Type B pancreatic cell (in vitro differentiated cells): ENCODE results near the gene TNF. TPM values are rescaled to one million over a fixed set of nuclear protein-coding genes. Genes with fewer than 3 reads are reported as not detected.
A peak's percentile ranks its signal among the peaks of the same experiment; 100 is the strongest.

Experiments used
- DNase-seq: peaks from one replicate; pipeline ENCODE4 v3.0.0; 2021; ENCODE audit warnings: mixed read lengths; ENCODE audit not compliant: unreplicated experiment; ENCODE audit errors: extremely low spot score
- H3K27ac Mint-ChIP-seq: 2 replicates; pipeline ENCODE4 v1.8.0; 2021; ENCODE audit warnings: mild to moderate bottlenecking, mixed read lengths
- H3K27me3 Mint-ChIP-seq: 2 replicates; pipeline ENCODE4 v1.8.0; 2021; ENCODE audit warnings: mixed read lengths
- H3K36me3 Mint-ChIP-seq: 2 replicates; pipeline ENCODE4 v1.8.0; 2021; ENCODE audit warnings: mixed read lengths
- H3K4me1 Mint-ChIP-seq: one replicate; pipeline ENCODE4 v1.8.0; 2021; ENCODE audit warnings: mixed read lengths; ENCODE audit not compliant: unreplicated experiment
- H3K4me3 Mint-ChIP-seq: 2 replicates; pipeline ENCODE4 v1.8.0; 2021; ENCODE audit warnings: mild to moderate bottlenecking, mixed read lengths
- H3K9me3 Mint-ChIP-seq: 2 replicates; pipeline ENCODE4 v1.8.0; 2021; ENCODE audit warnings: mixed read lengths
- total RNA-seq: library from RNA; stranded (reverse); gene quantifications from 2 replicates; pipeline ENCODE4 v1.2.1, GENCODE V29; 2021; ENCODE audit warnings: low replicate concordance
- TF ChIP-seq, protein P1 (sequence below): fragments of 200-600 bp; sonication (generic); conservative IDR thresholded peaks from 2 replicates; pipeline ENCODE4 v1.5.0; 2021; ENCODE audit warnings: antibody characterized with exemption, mild to moderate bottlenecking

The TNF gene
- total RNA-seq, 1 donor from 2014 or later = not detected

DNA sequence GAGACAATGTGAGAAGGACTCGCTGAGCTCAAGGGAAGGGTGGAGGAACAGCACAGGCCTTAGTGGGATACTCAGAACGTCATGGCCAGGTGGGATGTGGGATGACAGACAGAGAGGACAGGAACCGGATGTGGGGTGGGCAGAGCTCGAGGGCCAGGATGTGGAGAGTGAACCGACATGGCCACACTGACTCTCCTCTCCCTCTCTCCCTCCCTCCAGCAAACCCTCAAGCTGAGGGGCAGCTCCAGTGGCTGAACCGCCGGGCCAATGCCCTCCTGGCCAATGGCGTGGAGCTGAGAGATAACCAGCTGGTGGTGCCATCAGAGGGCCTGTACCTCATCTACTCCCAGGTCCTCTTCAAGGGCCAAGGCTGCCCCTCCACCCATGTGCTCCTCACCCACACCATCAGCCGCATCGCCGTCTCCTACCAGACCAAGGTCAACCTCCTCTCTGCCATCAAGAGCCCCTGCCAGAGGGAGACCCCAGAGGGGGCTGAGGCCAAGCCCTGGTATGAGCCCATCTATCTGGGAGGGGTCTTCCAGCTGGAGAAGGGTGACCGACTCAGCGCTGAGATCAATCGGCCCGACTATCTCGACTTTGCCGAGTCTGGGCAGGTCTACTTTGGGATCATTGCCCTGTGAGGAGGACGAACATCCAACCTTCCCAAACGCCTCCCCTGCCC lies 1.7 kb downstream of the TNF start:
- H3K36me3 Mint-ChIP-seq = no peaks in the 10 kb centered on the region
- TF ChIP-seq, protein P1, sequence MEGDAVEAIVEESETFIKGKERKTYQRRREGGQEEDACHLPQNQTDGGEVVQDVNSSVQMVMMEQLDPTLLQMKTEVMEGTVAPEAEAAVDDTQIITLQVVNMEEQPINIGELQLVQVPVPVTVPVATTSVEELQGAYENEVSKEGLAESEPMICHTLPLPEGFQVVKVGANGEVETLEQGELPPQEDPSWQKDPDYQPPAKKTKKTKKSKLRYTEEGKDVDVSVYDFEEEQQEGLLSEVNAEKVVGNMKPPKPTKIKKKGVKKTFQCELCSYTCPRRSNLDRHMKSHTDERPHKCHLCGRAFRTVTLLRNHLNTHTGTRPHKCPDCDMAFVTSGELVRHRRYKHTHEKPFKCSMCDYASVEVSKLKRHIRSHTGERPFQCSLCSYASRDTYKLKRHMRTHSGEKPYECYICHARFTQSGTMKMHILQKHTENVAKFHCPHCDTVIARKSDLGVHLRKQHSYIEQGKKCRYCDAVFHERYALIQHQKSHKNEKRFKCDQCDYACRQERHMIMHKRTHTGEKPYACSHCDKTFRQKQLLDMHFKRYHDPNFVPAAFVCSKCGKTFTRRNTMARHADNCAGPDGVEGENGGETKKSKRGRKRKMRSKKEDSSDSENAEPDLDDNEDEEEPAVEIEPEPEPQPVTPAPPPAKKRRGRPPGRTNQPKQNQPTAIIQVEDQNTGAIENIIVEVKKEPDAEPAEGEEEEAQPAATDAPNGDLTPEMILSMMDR = no peak
- DNase-seq = no peak
- H3K27me3 Mint-ChIP-seq = peaks cover 32% of the 10 kb centered on the region
- no peaks in the 10 kb centered on the region for H3K9me3 Mint-ChIP-seq
- peaks cover 9% of the 10 kb centered on the region for H3K4me1 Mint-ChIP-seq
- no peak overlapping the region for H3K4me3 Mint-ChIP-seq
- no peak overlapping the region for H3K27ac Mint-ChIP-seq

DNA sequence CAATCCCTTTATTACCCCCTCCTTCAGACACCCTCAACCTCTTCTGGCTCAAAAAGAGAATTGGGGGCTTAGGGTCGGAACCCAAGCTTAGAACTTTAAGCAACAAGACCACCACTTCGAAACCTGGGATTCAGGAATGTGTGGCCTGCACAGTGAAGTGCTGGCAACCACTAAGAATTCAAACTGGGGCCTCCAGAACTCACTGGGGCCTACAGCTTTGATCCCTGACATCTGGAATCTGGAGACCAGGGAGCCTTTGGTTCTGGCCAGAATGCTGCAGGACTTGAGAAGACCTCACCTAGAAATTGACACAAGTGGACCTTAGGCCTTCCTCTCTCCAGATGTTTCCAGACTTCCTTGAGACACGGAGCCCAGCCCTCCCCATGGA lies 2.2 kb downstream of the TNF start:
- Mint-ChIP-seq H3K4me3 (no peak overlapping the region), H3K27ac (no peak overlapping the region), H3K4me1 (peaks cover 9% of the 10 kb centered on the region), H3K27me3 (peaks cover 34% of the 10 kb centered on the region), H3K9me3 (no peaks in the 10 kb centered on the region), H3K36me3 (no peaks in the 10 kb centered on the region)
- TF ChIP-seq, protein P1 = no peak
- DNase-seq = no peak

- no peak for DNase-seq
These were observed 3.1 kb downstream of the TNF start for GRCh38 chr6:31578184-31579118.

GRCh38 chr6:31579119-31579505 lies 3.7 kb downstream of the TNF start:
- no peaks in the 10 kb centered on the region for H3K36me3 Mint-ChIP-seq
- peaks cover 9% of the 10 kb centered on the region for H3K4me1 Mint-ChIP-seq
- no peak for DNase-seq
- no peaks in the 10 kb centered on the region for H3K9me3 Mint-ChIP-seq
- H3K27ac Mint-ChIP-seq = no peak overlapping the region
- H3K27me3 Mint-ChIP-seq = peaks cover 36% of the 10 kb centered on the region
- TF ChIP-seq, protein P1 = no peak
- no peak overlapping the region for H3K4me3 Mint-ChIP-seq

More at GRCh38 chr6:31578184-31579118, 3.1 kb downstream of the TNF start:
- Mint-ChIP-seq H3K4me3 (peak overlapping the region; percentile 51), H3K36me3 (no peaks in the 10 kb centered on the region), H3K9me3 (no peaks in the 10 kb centered on the region), H3K27me3 (peaks cover 34% of the 10 kb centered on the region), H3K27ac (no peak overlapping the region), H3K4me1 (peaks cover 9% of the 10 kb centered on the region)
- TF ChIP-seq, protein P1 = no peak

GRCh38 chr6:31579546-31580437 lies 4.4 kb downstream of the TNF start:
- peaks cover 36% of the 10 kb centered on the region for H3K27me3 Mint-ChIP-seq

More at GRCh38 chr6:31579546-31580437, 4.4 kb downstream of the TNF start:
- no peak for DNase-seq
- Mint-ChIP-seq H3K36me3 (no peaks in the 10 kb centered on the region), H3K9me3 (no peaks in the 10 kb centered on the region), H3K4me3 (peak overlapping the region; percentile 96), H3K27ac (no peak overlapping the region), H3K4me1 (peaks cover 9% of the 10 kb centered on the region)
- TF ChIP-seq, protein P1 = no peak
